T-helper 2 cell treated with Interferon-gamma antibody and Interleukin-4, amounts not matched to agents 5 μg/mL and 100 μg/mL, for 36 hours (primary cell): ENCODE data around the gene CHP1.

Experiments used
- DNase-seq: peaks from one replicate; pipeline ENCODE4 v3.0.0; 2021; ENCODE audit warnings: low spot score
- H3K27ac Mint-ChIP-seq: one replicate; pipeline ENCODE4 v1.8.0; 2021; ENCODE audit warnings: mild to moderate bottlenecking, mixed read lengths
- H3K27me3 Mint-ChIP-seq: one replicate; pipeline ENCODE4 v1.8.0; 2021; ENCODE audit warnings: low read depth, mixed read lengths
- H3K36me3 Mint-ChIP-seq: one replicate; pipeline ENCODE4 v1.8.0; 2021; ENCODE audit warnings: low read depth, mixed read lengths
- H3K4me1 Mint-ChIP-seq: one replicate; pipeline ENCODE4 v1.8.0; 2021; ENCODE audit warnings: low read depth, mixed read lengths
- H3K4me3 Mint-ChIP-seq: one replicate; pipeline ENCODE4 v1.8.0; 2022; ENCODE audit warnings: mild to moderate bottlenecking, moderate library complexity, mixed read lengths
- H3K9me3 Mint-ChIP-seq: one replicate; pipeline ENCODE4 v1.8.0; 2021; ENCODE audit warnings: mixed read lengths

CHP1 gene

GRCh38 chr15:41230650-41231421 is at the start of gene CHP1, which contains the start of gene EXD1:
Gene CHP1, plus strand, starts transcription at chr15:41231268. Its CDS starts 115 bp downstream, at chr15:41231383.
Gene EXD1, minus strand, starts transcription at chr15:41230757. Its CDS starts 4,182 bp downstream, at chr15:41226575.
- peak within 1 kb of the TSS; percentile 87 for H3K27ac Mint-ChIP-seq
- H3K27me3 Mint-ChIP-seq: peaks cover 11% of the 10 kb centered on the region
- H3K36me3 Mint-ChIP-seq: no peaks in the 10 kb centered on the region
- peak; percentile 97 for DNase-seq
- peaks cover 21% of the 10 kb centered on the region for H3K4me1 Mint-ChIP-seq
- H3K9me3 Mint-ChIP-seq: no peaks in the 10 kb centered on the region
- peak within 1 kb of the TSS; percentile 88 for H3K4me3 Mint-ChIP-seq

GRCh38 chr15:41182266-41182665 is 48.8 kb upstream of the CHP1 start:
- no peak for DNase-seq
- Mint-ChIP-seq H3K9me3 (no peaks in the 10 kb centered on the region), H3K27me3 (peaks cover 11% of the 10 kb centered on the region), H3K4me3 (no peak overlapping the region), H3K27ac (no peak overlapping the region), H3K4me1 (peaks cover 3% of the 10 kb centered on the region), H3K36me3 (no peaks in the 10 kb centered on the region)

DNA sequence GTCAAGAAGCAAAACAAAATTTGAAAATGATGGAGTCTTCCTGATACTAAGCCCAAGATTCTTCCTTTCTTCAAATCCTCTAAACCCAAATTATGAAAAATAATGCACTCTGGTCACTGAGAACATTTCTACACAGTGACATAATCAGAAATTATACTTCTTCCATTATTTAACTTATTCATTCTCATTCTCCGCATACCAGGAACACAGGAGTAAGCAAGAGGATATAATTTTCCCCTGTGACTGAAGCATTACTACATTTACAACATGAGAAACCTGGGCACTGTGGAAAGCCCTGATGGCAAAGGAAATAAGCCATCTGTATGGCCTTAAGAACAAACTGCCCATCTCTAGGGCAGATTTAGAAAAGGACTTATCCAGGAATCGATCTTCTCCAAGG is 47.5 kb upstream of the CHP1 start:
- Mint-ChIP-seq H3K27ac (no peak overlapping the region), H3K27me3 (peaks cover 11% of the 10 kb centered on the region), H3K36me3 (no peaks in the 10 kb centered on the region), H3K9me3 (no peaks in the 10 kb centered on the region), H3K4me1 (peaks cover 3% of the 10 kb centered on the region), H3K4me3 (no peak overlapping the region)
- DNase-seq: no peak

DNA sequence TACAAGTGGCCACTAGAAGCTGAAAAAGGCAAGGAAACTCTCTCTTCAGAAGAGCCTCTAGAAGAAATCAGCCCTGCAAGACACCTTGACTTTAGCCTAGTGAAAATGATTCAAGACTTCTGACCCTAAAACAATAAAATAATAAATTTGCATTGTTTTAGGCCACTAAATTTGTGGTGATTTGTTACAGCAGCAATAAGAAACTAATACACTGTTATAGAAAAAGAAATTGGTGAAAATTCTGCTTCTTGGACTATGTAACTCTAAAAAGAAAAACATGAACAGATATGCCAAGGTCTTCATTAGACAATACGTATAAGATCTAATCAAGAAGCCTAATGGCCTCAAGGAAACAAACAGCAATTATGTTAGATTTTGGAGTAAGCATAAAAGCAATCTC is 36.6 kb upstream of the CHP1 start:
- no peaks in the 10 kb centered on the region for H3K4me1 Mint-ChIP-seq
- no peak overlapping the region for H3K4me3 Mint-ChIP-seq
- no peaks in the 10 kb centered on the region for H3K36me3 Mint-ChIP-seq
- DNase-seq: no peak
- H3K9me3 Mint-ChIP-seq: no peaks in the 10 kb centered on the region
- H3K27me3 Mint-ChIP-seq: peaks cover 10% of the 10 kb centered on the region
- no peak overlapping the region for H3K27ac Mint-ChIP-seq

- Mint-ChIP-seq H3K27ac (no peak overlapping the region), H3K36me3 (no peaks in the 10 kb centered on the region), H3K9me3 (no peaks in the 10 kb centered on the region), H3K27me3 (peaks cover 2% of the 10 kb centered on the region), H3K4me1 (no peaks in the 10 kb centered on the region), H3K4me3 (no peak overlapping the region)
- no peak for DNase-seq
Measured at GRCh38 chr15:41199470-41199869, 31.6 kb upstream of the CHP1 start.

DNA sequence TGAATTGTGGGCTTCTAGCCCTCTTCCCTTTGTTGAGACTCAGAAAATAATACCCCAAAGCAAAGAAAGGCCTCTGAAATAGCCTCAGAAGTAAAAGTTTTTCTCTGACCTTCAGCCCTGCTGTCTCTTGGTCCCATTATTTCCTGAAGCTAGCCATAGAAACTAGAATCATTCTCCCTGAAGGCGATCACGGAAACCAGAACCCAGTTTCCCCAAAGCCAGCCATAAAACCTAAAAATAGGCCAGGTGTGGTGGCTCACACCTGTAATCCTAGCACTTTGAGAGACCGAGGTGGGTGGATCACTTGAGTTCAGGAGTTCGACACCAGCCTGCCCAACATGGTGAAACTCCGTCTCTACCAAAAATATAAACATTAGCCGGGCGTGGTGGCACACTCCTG is 27.7 kb upstream of the CHP1 start:
- H3K4me1 Mint-ChIP-seq: no peaks in the 10 kb centered on the region
- no peak for DNase-seq
- H3K4me3 Mint-ChIP-seq: no peak overlapping the region
- H3K27ac Mint-ChIP-seq: no peak overlapping the region
- no peaks in the 10 kb centered on the region for H3K36me3 Mint-ChIP-seq
- H3K27me3 Mint-ChIP-seq: peaks cover 4% of the 10 kb centered on the region
- H3K9me3 Mint-ChIP-seq: no peaks in the 10 kb centered on the region

DNA sequence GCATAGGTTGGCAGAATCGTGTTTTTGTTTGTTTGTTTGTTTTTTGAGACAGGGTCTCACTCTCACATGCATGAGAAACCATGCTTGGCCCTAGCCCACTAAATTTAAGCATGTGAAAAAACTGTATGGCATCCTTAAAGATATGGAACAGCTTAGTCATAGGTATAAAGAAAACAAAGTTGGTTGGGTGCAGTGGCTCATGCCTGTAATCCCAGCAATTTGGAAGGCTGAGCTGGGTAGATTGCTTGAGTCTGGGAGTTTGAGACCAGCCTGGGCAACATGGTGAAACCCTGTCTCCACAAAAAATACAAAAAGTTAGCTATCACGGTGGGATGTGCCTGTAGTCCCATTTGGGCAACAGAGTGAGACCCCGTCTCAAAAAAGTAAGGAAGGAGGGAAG is 25.8 kb upstream of the CHP1 start:
- H3K9me3 Mint-ChIP-seq: no peaks in the 10 kb centered on the region
- H3K27me3 Mint-ChIP-seq: peaks cover 14% of the 10 kb centered on the region
- no peak overlapping the region for H3K27ac Mint-ChIP-seq
- DNase-seq: no peak
- no peak overlapping the region for H3K4me3 Mint-ChIP-seq
- H3K4me1 Mint-ChIP-seq: no peaks in the 10 kb centered on the region
- H3K36me3 Mint-ChIP-seq: no peaks in the 10 kb centered on the region

GRCh38 chr15:41207687-41208448 is 23.2 kb upstream of the CHP1 start:
- Mint-ChIP-seq H3K36me3 (no peaks in the 10 kb centered on the region), H3K4me1 (no peaks in the 10 kb centered on the region), H3K9me3 (no peaks in the 10 kb centered on the region), H3K4me3 (no peak overlapping the region), H3K27me3 (peaks cover 22% of the 10 kb centered on the region), H3K27ac (no peak overlapping the region)
- DNase-seq: no peak

- Mint-ChIP-seq H3K9me3 (no peaks in the 10 kb centered on the region), H3K27me3 (peaks cover 45% of the 10 kb centered on the region), H3K36me3 (no peaks in the 10 kb centered on the region), H3K27ac (no peak overlapping the region), H3K4me3 (no peak overlapping the region), H3K4me1 (no peaks in the 10 kb centered on the region)
- DNase-seq: no peak
Measured at GRCh38 chr15:41215708-41216107, 15.4 kb upstream of the CHP1 start.

DNA sequence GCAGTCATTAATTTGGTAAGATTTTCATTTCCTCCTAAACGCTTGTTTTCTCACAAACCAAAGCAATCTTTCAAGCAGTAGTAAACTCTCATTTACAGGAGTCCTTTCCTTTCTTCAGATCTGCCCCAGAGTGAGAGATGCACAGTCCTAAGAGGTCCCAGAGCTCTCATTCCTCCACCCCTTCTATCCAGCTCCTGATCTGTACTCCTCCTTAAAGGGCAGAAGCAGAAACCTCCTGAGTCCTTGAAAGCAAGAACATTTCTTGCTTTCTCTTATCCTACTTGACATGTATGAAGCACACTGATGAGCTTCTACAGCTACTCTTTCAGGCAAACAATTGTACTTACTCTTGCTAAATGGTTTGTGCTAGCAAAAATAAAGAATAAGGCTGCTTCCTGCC is 12.2 kb upstream of the CHP1 start:
- H3K9me3 Mint-ChIP-seq: no peaks in the 10 kb centered on the region
- H3K4me1 Mint-ChIP-seq: no peaks in the 10 kb centered on the region
- no peaks in the 10 kb centered on the region for H3K36me3 Mint-ChIP-seq
- no peak overlapping the region for H3K27ac Mint-ChIP-seq
- no peak for DNase-seq
- peaks cover 40% of the 10 kb centered on the region for H3K27me3 Mint-ChIP-seq
- H3K4me3 Mint-ChIP-seq: no peak overlapping the region

GRCh38 chr15:41219381-41219780 is 11.7 kb upstream of the CHP1 start:
- Mint-ChIP-seq H3K36me3 (no peaks in the 10 kb centered on the region), H3K27ac (no peak overlapping the region), H3K4me3 (no peak overlapping the region), H3K27me3 (peaks cover 42% of the 10 kb centered on the region), H3K4me1 (no peaks in the 10 kb centered on the region), H3K9me3 (no peaks in the 10 kb centered on the region)
- DNase-seq: no peak

DNA sequence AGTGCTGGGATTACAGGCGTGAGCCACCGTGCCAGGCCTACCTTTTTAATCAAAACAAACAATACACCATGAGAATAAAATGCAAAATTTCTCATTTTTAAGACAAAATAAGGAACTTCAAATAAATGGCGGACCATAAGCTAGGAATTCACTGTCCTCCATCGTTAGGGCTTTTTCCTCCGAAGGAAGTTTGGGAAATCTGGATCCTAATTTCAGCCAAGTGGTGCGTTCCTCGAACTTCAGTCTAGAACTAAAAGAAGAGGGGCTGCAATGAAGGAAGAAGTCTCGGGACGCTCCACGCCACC is 771 bp upstream of the CHP1 start:
- no peak for DNase-seq
- no peaks in the 10 kb centered on the region for H3K36me3 Mint-ChIP-seq
- peaks cover 11% of the 10 kb centered on the region for H3K27me3 Mint-ChIP-seq
- H3K27ac Mint-ChIP-seq: peak overlapping the region; percentile 87
- H3K4me1 Mint-ChIP-seq: peaks cover 21% of the 10 kb centered on the region
- no peaks in the 10 kb centered on the region for H3K9me3 Mint-ChIP-seq
- peak overlapping the region; percentile 88 for H3K4me3 Mint-ChIP-seq

DNA sequence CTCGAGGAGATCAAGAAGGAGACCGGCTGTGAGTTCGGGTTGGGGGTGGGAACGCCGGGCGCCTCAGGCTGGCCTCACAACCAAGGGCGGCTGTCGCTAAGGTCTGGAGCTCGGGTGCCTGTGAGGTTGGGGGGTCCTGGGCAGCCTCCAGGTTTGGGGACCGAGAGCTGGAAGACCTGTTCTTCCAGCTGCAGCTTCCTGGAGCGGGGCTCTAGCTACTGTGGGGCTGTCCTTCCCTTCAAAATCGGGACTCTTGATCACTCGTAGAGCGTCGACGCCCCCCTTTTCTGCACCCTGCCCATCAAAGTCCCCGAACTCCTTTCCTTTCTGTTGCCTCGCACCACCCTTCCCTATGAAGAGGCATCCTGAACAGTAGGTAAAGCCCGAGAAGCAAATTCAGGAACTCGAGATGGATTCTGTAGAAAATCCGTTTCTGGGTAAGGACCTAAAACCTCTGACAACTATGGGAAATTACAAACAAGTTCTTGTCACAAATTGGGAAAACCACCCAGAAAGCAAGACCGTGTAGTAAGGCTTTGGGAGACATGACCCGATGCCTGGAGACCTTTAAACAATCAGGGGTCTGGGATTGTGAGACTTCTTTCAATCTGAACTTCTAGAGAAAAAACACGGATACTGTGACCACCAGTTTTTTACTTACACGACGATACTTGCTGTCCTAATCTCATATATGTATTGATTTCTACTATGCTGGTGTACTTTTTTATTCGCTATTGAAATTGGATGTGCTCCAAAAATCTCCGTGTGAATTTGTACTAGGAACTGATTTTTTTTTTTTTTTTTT is 556 bp downstream of the CHP1 start:
- Mint-ChIP-seq H3K4me1 (peaks cover 21% of the 10 kb centered on the region), H3K36me3 (no peaks in the 10 kb centered on the region), H3K27ac (peak overlapping the region; percentile 87), H3K4me3 (peak overlapping the region; percentile 88), H3K27me3 (peaks cover 6% of the 10 kb centered on the region), H3K9me3 (no peaks in the 10 kb centered on the region)
- DNase-seq: no peak

- no peak for DNase-seq
- no peak overlapping the region for H3K4me3 Mint-ChIP-seq
Measured at GRCh38 chr15:41233367-41233771, 2.3 kb downstream of the CHP1 start.

More at GRCh38 chr15:41233367-41233771, 2.3 kb downstream of the CHP1 start:
- H3K36me3 Mint-ChIP-seq: peaks cover 2% of the 10 kb centered on the region
- no peak overlapping the region for H3K27ac Mint-ChIP-seq
- peaks cover 2% of the 10 kb centered on the region for H3K27me3 Mint-ChIP-seq
- no peaks in the 10 kb centered on the region for H3K9me3 Mint-ChIP-seq
- H3K4me1 Mint-ChIP-seq: peaks cover 26% of the 10 kb centered on the region
